NCI-H82 treated with DMSO at 0.1 percent for 48 hours (cell line): ENCODE data around the gene MRE11.

Source experiments
- DNase-seq: peaks from one replicate; lab custom pipeline; 2025; ENCODE audit not compliant: unreplicated experiment; lab: John Stamatoyannopoulos, UW

The MRE11 gene

GRCh38 chr11:94493281-94494125, at the start of gene MRE11, which contains the start of gene ANKRD49:
Gene MRE11, minus strand, starts transcription at chr11:94493844. Its CDS starts 1,043 bp downstream, at chr11:94492801.
Gene ANKRD49, plus strand, starts transcription at chr11:94493984. Its CDS starts 2,710 bp downstream, at chr11:94496694.
- DNase-seq: peak; percentile 83

GRCh38 chr11:94539420-94539819, 45.8 kb upstream of the MRE11 start:
- no peak for DNase-seq

GRCh38 chr11:94537031-94537600, 43.5 kb upstream of the MRE11 start:
- DNase-seq: no peak

GRCh38 chr11:94536386-94536785, 42.7 kb upstream of the MRE11 start:
- no peak for DNase-seq

GRCh38 chr11:94533696-94534630, 40.3 kb upstream of the MRE11 start:
- DNase-seq: no peak

DNA sequence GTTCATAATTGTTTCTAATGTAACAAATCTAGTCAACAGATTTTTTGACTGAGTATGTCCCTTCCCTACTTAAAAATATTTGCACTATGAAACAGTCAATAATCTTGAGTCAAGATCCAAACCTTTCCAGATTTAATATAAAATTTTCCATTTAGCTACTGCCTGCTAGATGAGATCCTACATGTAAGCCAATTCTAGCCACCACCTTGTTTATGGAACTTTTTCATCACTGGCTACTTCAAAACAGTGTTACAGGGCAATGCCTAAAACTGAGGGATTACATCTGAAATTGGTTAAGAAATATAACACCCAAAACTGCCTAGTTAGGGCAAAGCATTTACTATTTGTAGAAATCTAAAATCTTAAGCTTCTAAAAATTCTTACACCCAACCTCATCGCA, 39.6 kb upstream of the MRE11 start:
- DNase-seq: no peak

DNA sequence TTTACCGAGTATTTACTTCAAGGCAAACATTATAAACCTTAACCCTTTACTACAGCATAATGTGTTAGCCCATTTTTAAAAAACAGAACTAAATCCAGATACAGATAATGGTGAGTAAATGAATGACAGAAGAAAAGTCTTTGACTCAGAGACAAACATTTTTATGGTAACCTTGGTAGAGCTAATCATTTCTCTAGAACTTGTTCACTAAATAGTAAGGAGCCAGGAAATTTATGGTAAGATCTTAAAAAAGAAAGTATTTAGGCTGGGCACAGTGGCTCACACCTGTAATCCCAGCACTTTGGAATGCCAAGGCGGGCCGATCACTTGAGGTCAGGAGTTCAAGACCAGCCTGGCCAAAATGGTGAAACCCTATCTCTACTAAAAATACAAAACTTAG, 38.6 kb upstream of the MRE11 start:
- no peak for DNase-seq

DNA sequence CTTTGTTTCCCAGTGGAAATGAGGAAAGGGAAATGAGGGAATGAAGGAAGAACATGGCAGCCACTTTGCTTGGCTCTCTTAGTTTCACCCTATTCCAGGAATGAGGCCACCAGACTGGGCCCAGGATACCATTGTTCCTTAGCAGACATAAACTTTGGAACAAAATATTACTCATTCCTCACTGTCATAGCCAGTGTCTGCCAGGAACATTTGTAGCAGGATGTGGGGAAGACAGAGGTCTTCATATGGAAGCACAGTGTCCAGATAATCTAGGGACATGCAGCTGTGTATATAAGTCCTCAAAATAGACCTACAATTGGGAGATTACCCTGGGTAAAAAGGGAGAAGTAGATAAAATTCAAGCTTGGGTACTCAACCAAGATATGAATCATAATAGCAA, 34.9 kb upstream of the MRE11 start:
- DNase-seq: no peak

DNA sequence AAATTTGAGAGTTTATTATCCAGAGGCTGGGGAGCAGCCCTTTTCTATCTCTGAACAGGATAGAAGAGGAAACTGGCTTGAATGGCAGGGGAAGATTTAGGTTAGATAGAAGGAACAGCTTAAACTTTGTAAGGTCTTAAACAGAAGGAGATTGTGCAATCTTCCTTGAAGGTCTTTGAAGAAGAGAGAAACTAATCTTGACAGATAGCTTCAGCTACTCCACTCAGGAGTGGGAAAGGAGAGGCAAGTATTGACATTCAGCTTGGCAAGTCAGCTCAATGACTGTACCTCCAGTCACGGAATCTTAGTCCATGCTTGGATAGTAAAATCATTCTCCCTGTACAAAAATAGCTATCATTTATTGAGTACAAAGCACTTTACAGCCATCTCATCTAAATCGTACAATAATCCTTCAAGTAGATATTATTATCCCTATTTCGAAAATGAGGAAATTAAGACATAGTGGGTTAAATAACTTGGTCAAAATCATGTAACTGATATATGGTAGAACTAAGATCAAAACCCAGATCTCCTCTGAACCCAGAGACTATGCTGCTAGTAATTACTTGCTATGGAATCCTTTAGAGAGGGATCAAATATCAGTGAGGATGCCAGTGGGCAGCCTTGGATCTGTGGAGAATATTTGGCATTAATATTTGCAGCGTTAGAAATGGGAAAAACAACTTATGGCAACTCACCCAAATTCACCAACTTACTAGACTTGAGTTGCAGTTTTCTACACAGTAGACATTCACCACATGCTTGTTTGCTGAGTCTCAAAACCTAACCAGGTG, 33.2 kb upstream of the MRE11 start:
- no peak for DNase-seq

DNA sequence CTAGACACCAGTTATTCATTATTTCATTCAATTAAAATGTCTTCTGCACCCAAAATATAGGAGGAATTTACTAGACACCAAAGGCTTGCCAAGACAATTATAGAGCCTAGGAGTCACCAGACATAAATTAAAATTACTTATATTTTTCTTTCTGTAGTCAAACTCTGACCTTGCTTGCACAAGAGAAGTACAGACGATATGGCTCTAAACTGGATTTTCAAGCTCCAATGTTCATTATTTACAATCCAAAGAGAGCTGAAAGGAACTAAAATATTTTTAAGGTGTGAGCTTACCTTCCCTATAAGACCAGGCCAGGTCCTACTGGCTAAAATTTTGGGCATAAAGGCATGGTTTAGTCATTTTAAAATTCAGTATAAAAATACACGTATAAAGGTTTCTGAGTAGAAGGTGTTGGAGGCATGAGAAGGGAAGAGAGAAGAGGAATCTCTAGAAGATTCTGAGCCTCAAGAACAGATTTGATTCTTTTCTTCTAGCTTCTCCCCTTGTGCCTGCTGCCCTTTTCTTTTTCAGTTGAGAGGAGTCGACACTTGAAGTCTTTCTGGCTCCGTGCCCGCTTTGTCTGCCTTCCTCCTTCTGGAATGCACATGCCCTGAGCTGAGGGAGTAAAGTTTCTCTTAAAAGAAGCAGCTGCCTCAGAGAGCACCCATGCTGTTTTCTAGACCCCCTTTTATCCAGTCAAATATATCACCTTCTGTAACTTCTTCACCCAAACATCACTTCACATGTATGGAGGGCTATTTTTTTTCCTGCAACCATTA, 32.1 kb upstream of the MRE11 start:
- no peak for DNase-seq

GRCh38 chr11:94524341-94524740, 30.7 kb upstream of the MRE11 start:
- no peak for DNase-seq

- no peak for DNase-seq
Observed at GRCh38 chr11:94521684-94522083, 28.0 kb upstream of the MRE11 start.

DNA sequence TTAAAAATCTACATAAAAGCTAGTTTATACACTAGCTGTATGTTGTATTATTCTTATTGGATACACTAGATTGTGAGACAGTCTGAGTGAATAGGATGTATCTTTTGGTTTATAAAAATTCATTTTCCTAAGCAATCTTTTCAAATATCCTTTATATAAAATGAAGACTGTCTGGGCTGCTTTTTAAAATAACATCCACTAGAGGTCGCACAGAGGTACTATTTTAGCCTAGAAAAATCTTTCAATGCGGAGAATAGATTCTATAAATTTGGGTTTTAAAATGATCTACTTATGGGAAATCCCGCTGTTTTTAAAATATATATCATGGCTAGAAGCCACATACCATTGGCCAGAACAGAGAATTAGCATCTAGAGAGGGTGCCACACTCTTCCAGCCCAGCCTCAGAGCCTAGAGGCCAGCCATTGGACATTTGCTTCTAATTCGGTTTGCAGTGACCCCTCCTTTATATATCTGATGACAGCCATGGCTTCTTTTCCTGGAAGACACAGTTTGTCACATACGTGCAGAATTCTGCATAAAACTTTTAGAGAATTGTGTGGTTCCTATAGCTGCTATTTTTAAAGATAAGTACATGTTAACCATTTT, 25.9 kb upstream of the MRE11 start:
- DNase-seq: no peak

GRCh38 chr11:94518300-94518699, 24.7 kb upstream of the MRE11 start:
- DNase-seq: no peak

DNA sequence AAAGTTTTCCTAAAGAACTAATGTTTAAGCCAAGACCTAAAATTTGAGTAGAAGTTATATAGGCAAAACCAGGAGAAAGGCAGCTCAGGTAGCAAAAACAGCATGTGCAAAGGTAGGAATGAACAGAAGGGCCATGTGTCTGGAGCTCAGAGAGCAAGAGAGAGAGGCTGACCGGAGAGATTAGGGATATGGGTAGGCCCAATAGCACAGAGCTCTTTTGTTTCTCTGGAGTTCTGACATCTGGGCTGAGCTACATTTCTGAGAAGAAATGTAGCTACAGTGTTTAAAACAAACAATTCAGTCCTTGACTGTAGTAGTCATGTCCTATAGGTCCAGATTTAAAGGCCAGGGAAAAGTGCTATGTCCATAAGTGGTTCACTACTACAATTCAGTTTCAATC, 23.1 kb upstream of the MRE11 start:
- no peak for DNase-seq

GRCh38 chr11:94515398-94515797, 21.8 kb upstream of the MRE11 start:
- no peak for DNase-seq

DNA sequence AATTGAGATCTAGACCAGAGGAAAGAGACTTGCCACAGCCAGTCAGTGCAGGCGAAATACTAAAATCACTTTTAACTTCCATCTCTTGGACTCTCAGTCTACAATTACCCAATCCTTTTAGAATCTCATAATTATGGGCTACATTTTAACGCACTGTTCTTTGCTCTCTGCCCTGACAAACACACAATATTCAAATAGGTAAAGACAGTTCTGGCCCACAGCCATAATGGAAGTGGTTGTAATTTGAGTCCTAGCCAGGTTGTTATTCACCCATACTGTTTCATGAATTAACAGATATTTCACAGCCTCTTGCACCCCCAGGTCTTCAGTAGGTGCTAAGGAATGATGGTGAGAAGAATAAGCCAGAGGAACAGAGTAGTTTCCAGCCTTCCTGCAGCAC, 19.4 kb upstream of the MRE11 start:
- DNase-seq: no peak

DNA sequence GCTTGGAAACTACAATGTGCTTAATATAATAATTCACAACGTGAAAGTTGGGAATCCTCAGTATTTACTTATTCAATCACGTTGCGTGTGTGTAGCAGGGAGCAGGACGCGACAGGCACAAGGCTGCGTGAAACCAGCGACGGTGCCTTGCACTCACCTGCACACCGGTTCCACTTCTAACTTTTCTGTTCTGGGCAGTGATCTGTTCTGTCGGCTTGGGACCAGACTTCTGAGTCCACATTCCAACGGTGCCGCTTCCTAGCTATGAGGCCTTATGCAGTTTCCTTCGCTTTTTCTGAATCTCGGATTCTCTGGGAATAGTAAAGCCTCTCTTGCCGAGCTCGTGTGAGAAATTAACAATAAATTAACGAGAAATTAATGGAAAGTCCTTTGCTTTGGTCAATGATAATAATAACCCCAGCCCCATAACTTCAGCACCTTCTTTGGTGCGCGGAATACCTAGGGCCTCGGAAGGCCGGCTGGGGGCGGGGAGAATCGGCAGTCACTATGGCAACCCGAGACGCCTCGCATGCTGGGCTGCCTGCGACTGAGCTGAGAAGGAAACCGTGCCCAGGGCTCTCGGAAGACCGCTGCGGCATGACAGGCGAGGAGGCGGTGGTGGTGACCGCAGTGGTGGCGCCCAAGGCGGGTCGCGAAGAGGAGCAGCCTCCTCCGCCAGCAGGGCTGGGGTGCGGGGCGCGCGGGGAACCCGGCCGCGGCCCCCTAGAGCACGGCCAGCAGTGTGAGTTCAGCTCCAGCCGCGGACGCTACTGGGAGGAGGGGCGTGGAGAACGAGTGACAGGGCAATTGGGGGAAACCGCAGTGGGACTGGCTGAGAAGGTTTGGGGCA, 18.5 kb upstream of the MRE11 start, which contains the start of gene C11orf97:
TSS of gene C11orf97 (plus strand) at position 530 of the 850 bp plus-strand sequence. CDS start at position 598, 68 bp downstream.
- DNase-seq: no peak
